Mesodermal cell (in vitro differentiated cells): ENCODE measurements around the gene LARP4B.

Experiments used
- H3K27ac ChIP-seq: 2 replicates; pipeline ENCODE4 v1.7.0; 2013; ENCODE audit warnings: mild to moderate bottlenecking, low read depth, low read length, moderate library complexity; ENCODE audit not compliant: severe bottlenecking
- H3K36me3 ChIP-seq: 2 replicates; pipeline ENCODE4 v1.7.1; 2013; ENCODE audit warnings: mild to moderate bottlenecking, low read length, moderate library complexity; ENCODE audit not compliant: control insufficient read depth, insufficient read depth
- H3K4me1 ChIP-seq: one replicate; pipeline ENCODE4 v1.7.1; 2013; ENCODE audit warnings: mild to moderate bottlenecking, low read length; ENCODE audit not compliant: insufficient read depth, control insufficient read depth, poor library complexity, severe bottlenecking
- H3K4me3 ChIP-seq: 2 replicates; pipeline ENCODE4 v1.7.0; 2013; ENCODE audit warnings: low read length, control low read depth, mild to moderate bottlenecking; ENCODE audit not compliant: insufficient read depth, poor library complexity, severe bottlenecking; ENCODE audit errors: extremely low read depth
- H3K9me3 ChIP-seq: 2 replicates; pipeline ENCODE4 v1.7.1; 2013; ENCODE audit warnings: mild to moderate bottlenecking, low read length, moderate library complexity; ENCODE audit not compliant: control insufficient read depth
- WGBS, 2 experiments: methylation state at CpG; one replicate each; pipeline ENCODE4 v1.1.5; 2013; ENCODE audit warnings: missing lambda C conversion rate in 2 of 2; ENCODE audit not compliant: insufficient coverage in 2 of 2; 5-methylcytosine and 5-hydroxymethylcytosine counted together

Gene LARP4B

DNA sequence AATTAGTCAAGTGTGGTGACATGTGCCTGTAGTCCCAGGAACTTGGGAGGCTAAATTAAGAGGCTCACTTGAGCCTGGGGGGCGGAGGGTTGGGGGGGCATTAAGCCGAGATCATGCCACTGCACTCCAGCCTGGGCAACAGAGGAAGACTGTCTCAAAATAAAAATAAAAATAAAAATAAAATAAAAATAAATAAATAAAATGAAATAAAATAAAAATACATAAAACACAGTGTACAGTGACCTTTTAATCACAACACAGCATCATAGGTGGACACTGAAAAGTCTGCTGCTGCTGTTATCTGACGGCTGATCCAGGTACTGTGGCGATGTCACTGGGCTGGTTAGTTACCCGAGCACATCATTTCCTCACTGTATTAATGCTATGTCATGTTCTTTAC lies 27.1 kb downstream of the LARP4B start:
- 97 to 100% methylated on average over 3 of the region's 5 CpGs for WGBS, 2 experiments
- peaks cover 57% of the 10 kb centered on the region for H3K36me3 ChIP-seq
- H3K4me1 ChIP-seq = no peaks in the 10 kb centered on the region

DNA sequence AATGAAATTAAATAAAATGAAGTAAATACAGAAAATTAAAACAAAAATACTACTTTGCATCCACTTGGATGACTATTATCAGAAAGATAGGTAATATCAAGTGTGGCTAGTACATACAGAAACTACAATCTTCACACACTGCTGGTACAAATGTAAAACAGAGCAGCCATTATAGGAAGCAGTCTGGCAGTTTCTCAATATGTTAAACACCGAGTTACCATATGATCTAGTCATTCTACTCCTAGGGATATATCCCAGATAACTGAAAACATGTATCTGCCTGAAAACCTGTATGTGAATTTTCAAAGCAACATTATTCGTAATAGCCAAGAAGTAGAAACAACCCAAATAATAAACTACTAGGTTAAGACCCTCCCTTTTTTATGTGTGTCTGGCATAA lies 33.4 kb downstream of the LARP4B start:
- WGBS, 2 experiments = 100% methylated on average over 1 of the region's 2 CpGs
- no peak overlapping the region for H3K27ac ChIP-seq
- peaks cover 20% of the 10 kb centered on the region for H3K36me3 ChIP-seq
- H3K4me1 ChIP-seq = no peaks in the 10 kb centered on the region
- H3K9me3 ChIP-seq = no peaks in the 10 kb centered on the region
- no peak overlapping the region for H3K4me3 ChIP-seq

More for the DNA sequence above, 27.1 kb downstream of the LARP4B start:
- Histone ChIP-seq H3K4me3 (no peak overlapping the region), H3K27ac (no peak overlapping the region), H3K9me3 (no peaks in the 10 kb centered on the region)

DNA sequence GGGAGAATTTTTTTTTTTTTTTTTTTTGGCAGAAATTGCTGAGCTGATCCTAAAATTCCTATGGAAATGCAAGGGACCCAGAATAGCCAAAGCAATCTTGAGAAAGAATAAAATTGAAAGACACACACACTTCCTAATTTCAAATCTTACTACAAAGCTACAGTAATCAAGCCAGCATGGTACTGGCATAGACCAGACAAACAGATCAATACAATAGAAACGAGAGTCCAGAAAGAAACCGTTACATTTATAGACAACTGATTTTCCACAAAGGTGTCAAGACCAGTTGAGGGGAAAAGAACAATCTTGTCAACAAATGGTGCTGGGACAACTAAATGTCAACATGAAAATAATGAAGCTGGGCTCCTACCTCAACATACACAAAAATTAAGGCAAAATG lies 34.5 kb downstream of the LARP4B start:
- peaks cover 10% of the 10 kb centered on the region for H3K36me3 ChIP-seq
- H3K27ac ChIP-seq = no peak overlapping the region
- H3K9me3 ChIP-seq = no peaks in the 10 kb centered on the region
- H3K4me3 ChIP-seq = no peak overlapping the region
- 100% methylated on average over 2 of the region's 2 CpGs; no CpG with 5 or more reads in 1 of the 2 experiments for WGBS, 2 experiments
- no peaks in the 10 kb centered on the region for H3K4me1 ChIP-seq

DNA sequence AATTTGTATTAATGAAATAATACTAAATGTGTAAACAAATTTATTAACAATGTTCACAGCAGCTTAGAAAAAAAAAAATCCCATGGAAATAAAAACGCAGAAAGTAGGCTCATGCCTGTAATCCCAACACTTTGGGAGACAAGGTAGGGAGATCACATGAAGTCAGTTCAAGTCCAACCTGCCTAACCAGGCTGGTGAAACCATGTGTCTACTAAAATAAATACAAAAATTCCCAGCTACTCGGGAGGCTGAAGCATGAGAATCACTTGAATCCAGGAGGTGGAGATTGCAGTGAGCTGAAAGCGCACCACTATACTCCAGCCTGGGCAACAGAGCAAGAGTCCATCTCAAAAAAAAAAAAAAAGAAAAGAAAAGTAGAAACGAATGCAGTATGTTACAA lies 36.2 kb downstream of the LARP4B start:
- H3K4me1 ChIP-seq = no peaks in the 10 kb centered on the region
- no peak overlapping the region for H3K27ac ChIP-seq
- peaks cover 7% of the 10 kb centered on the region for H3K36me3 ChIP-seq
- 100% methylated on average over 1 of the region's 4 CpGs; no CpG with 5 or more reads in 1 of the 2 experiments for WGBS, 2 experiments
- no peaks in the 10 kb centered on the region for H3K9me3 ChIP-seq
- H3K4me3 ChIP-seq = no peak overlapping the region

DNA sequence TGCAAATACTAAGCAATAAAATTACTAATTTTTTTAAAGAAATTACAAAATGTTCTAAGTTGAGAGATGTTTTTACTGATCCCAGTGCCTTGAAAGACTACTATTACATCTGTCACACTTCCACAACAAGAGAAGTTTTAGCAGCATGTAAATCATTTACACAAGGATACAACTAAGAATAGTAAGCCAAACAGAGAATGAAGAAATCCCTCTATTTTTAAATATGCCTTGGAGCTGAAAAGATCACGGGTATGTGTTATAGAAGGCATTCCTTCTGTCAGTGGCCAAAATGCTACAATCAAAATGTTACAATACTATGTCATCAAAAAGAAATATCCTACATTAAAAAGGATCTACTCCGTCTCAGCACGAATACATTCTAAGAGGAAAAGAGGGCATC lies 52.6 kb downstream of the LARP4B start:
- Histone ChIP-seq H3K4me3 (no peak overlapping the region), H3K9me3 (no peaks in the 10 kb centered on the region), H3K4me1 (no peaks in the 10 kb centered on the region), H3K27ac (no peak overlapping the region), H3K36me3 (peaks cover 80% of the 10 kb centered on the region)
- 94 to 100% methylated on average over 2 of the region's 3 CpGs for WGBS, 2 experiments

DNA sequence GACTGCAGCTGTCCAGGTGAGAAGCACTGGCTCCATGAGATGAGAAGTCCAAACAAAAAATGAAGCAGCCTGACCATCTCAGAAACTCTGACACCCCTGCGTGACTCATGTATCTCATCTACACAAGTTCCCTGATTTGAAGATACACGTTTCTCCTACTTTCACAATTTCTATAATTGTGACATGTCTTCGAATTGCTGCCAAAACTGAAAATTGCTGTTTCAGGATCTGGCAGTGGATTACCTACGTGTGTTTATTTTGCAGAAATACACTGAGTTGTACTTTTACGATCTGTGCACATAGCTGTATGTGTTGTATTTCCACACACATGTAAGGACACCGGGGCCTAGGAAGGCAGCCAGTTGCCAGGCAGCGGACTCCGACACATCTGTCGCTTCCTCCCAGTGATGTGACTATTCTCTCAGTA lies 53.2 kb downstream of the LARP4B start:
- Histone ChIP-seq H3K4me3 (no peak overlapping the region), H3K9me3 (no peaks in the 10 kb centered on the region), H3K4me1 (no peaks in the 10 kb centered on the region), H3K36me3 (peaks cover 83% of the 10 kb centered on the region), H3K27ac (no peak overlapping the region)
- 96 to 98% methylated on average over 9 of the region's 9 CpGs for whole genome bisulfite sequencing, 2 experiments

DNA sequence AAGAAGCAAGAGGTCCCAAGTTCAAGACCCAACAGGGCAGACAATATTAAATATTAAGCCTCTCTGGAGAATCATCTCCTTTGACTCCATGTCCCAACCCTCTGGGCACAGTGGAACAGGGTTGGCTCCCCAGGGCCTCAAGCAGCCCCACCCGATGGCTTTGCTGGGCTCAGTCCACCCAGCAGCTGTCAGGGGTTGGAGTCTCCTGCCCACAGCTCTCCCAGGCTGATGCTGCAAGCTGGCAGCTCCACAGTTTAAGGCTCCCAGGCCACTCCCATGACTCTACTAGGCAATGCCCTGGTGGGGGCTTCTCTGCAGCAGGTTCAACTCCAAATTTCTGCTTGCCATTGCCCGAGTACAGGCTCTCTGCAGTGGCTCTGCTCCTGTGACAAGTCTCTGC lies 55.1 kb downstream of the LARP4B start:
- WGBS, 2 experiments = 94 to 97% methylated on average over 2 of the region's 2 CpGs
- H3K4me3 ChIP-seq = no peak overlapping the region
- H3K9me3 ChIP-seq = no peaks in the 10 kb centered on the region
- H3K27ac ChIP-seq = no peak overlapping the region
- peaks cover 82% of the 10 kb centered on the region for H3K36me3 ChIP-seq
- no peaks in the 10 kb centered on the region for H3K4me1 ChIP-seq

DNA sequence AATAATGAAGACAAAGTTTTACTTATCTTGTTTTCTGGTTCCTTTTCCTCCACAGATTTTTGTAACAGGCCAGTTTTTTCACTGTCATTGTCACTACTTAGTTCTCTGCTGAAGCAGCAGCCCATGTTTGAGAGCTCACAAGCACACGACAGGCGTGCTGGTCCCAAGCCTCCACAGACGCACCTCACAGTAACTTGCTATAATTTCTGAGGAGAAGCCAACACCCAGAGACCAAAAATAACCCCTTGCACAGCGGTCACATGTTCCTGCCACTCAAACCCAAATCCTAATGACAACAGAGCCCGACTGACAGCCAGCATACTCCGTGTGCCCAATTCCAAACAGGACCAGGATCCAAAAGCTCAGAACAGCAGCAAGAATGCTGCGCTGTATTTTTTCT lies 58.5 kb downstream of the LARP4B start:
- no peaks in the 10 kb centered on the region for H3K9me3 ChIP-seq
- no peak overlapping the region for H3K27ac ChIP-seq
- no peak overlapping the region for H3K4me3 ChIP-seq
- H3K4me1 ChIP-seq = no peaks in the 10 kb centered on the region
- WGBS, 2 experiments = 93 to 96% methylated on average over 4 to 5 of the region's 7 CpGs
- H3K36me3 ChIP-seq = peaks cover 85% of the 10 kb centered on the region

DNA sequence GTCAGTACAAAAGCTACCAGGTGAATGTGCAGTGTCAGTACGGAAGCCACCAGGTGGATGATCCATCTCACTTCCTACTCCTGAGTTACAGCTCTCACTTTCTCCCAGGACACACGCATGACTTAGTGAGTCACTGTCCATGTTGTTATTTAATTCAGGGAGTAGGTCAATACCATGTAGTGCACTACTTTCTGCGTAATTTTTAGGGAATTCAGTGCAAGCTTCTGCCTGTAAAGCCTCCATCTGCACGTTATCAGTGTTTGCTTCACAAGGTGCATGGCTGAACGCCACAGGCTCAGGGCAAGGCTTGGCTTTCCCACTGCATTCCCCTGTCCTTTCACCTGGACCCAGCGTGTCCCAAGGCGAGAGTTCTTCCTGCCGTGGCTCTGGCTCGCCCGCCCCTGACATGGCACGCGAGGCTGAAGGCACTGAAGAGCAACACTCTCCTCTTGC lies 59.5 kb downstream of the LARP4B start:
- no peak overlapping the region for H3K4me3 ChIP-seq
- H3K9me3 ChIP-seq = no peaks in the 10 kb centered on the region
- H3K27ac ChIP-seq = no peak overlapping the region
- WGBS, 2 experiments = 96% methylated on average over 11 to 12 of the region's 12 CpGs
- no peaks in the 10 kb centered on the region for H3K4me1 ChIP-seq
- peaks cover 80% of the 10 kb centered on the region for H3K36me3 ChIP-seq

DNA sequence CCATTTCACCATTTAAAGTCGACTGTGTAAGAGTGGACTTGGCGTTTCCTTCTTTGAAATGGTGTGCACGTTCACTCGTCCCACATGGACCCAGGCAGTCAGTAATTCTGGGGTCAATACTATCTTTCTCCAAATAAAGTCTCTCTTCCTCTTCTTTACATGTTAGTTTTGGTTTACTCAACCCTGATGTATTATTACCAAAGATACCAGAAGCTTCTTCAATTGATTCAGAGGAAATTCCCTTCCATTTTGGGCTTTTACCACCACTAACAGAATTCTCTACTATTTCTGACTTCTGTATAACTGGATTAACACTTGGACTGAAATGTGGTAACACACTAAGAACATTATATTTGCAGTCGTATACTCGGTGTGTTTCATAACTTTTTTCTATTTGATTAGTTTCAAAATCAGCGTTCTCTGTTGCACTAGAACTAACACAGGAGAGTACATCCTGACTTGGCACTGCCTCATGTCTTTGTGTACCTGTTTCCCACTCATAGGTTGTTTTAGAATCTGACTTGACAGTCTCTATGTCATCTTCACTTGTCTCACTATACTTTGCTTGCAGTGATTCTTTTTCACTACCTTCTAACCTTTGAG lies 60.8 kb downstream of the LARP4B start:
- Histone ChIP-seq H3K4me3 (no peak overlapping the region), H3K27ac (no peak overlapping the region), H3K9me3 (no peaks in the 10 kb centered on the region), H3K4me1 (no peaks in the 10 kb centered on the region), H3K36me3 (peaks cover 80% of the 10 kb centered on the region)
- 93 to 98% methylated on average over 5 to 7 of the region's 7 CpGs for WGBS, 2 experiments

DNA sequence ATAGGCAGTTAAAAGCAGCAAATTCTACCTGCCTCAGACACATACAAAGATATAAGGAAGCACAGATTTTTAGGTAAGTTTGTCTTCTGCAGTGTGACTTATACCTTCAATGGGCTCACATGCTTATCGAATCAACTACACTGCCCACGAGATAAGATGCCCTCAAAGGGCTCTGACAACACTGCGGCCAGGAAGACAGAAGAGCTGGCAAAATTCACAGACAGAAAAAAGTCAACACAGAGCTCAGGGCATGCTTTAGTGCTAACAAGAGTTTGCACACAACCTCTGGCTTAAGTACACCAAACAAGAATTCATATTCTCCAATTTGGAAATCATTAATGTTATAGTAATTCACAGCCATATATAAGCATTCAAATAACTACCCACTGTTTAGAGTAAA lies 62.3 kb downstream of the LARP4B start:
- WGBS, 2 experiments = 97 to 100% methylated on average over 2 to 3 of the region's 3 CpGs
- H3K36me3 ChIP-seq = peaks cover 87% of the 10 kb centered on the region
- no peaks in the 10 kb centered on the region for H3K9me3 ChIP-seq
- no peak overlapping the region for H3K27ac ChIP-seq
- no peaks in the 10 kb centered on the region for H3K4me1 ChIP-seq
- H3K4me3 ChIP-seq = no peak overlapping the region
